Measurements from ENCODE around the gene ANKRD31. TPM values are rescaled to one million over a fixed set of nuclear protein-coding genes. Genes with fewer than 3 reads are reported as not detected.

ANKRD31 gene
- polyA plus RNA-seq, 1 experiment = 0.02 TPM

- Histone ChIP-seq H3K27me3 (ENCODE audit: control insufficient read depth, insufficient read depth, low read length) (no peaks in the 10 kb centered on the region), H3K4me3 (ENCODE audit: low read depth, low read length) (no peak overlapping the region), H3K36me3 (ENCODE audit: control insufficient read depth, insufficient read depth, low read length) (peaks cover 3% of the 10 kb centered on the region)
- ChIA-PET POLR2A (no interaction called here), CTCF (interaction anchor here (1.8 kb wide), 1 partner anchor 9 kb away, joined by 11 read pairs; no protein-coding TSS in a partner anchor)
- TF ChIP-seq CTCF (IDR thresholded peaks at IDR 0.05; ENCODE audit: insufficient read depth, low read depth, low read length) = no peak
- DNase-seq (ENCODE audit: low read depth) = no peak
These were observed 195.7 kb downstream of the ANKRD31 start for GRCh38 chr5:75040973-75041372.

- Histone ChIP-seq H3K27me3 (ENCODE audit: control insufficient read depth, insufficient read depth, low read length) (no peaks in the 10 kb centered on the region), H3K4me3 (ENCODE audit: low read depth, low read length) (no peak overlapping the region), H3K36me3 (ENCODE audit: control insufficient read depth, insufficient read depth, low read length) (peaks cover 2% of the 10 kb centered on the region; the same call in 1 of the 2 replicates)
- POLR2A ChIA-PET = no interaction called here
- peak; percentile 67 for DNase-seq (ENCODE audit: low read depth)
- CTCF ChIA-PET = interaction anchor here (0.6 to 1.4 kb wide), 2 partner anchors 17 to 112 kb away, joined by 3 read pairs; no protein-coding TSS in a partner anchor
- TF ChIP-seq CTCF (IDR thresholded peaks at IDR 0.05; ENCODE audit: insufficient read depth, low read depth, low read length) = no peak
These were observed 199.6 kb downstream of the ANKRD31 start for GRCh38 chr5:75037106-75037505.

GRCh38 chr5:75034137-75034739 lies 202.4 kb downstream of the ANKRD31 start:
- ChIA-PET CTCF (interaction anchor here (1.2 to 1.6 kb wide), 3 partner anchors 12 to 99 kb away, joined by 3 to 8 read pairs (median 3); no protein-coding TSS in a partner anchor), POLR2A (no interaction called here)
- Histone ChIP-seq H3K4me3 (ENCODE audit: low read depth, low read length) (no peak overlapping the region), H3K27me3 (ENCODE audit: control insufficient read depth, insufficient read depth, low read length) (no peaks in the 10 kb centered on the region), H3K36me3 (ENCODE audit: control insufficient read depth, insufficient read depth, low read length) (peaks cover 5% of the 10 kb centered on the region; the same call in 1 of the 2 replicates)
- no peak for DNase-seq (ENCODE audit: low read depth)
- TF ChIP-seq CTCF (IDR thresholded peaks at IDR 0.05; ENCODE audit: insufficient read depth, low read depth, low read length) = no peak

GRCh38 chr5:75031366-75031765 lies 205.3 kb downstream of the ANKRD31 start:
- POLR2A ChIA-PET = no interaction called here
- TF ChIP-seq CTCF (IDR thresholded peaks at IDR 0.05; ENCODE audit: insufficient read depth, low read depth, low read length) = no peak
- H3K4me3 ChIP-seq (ENCODE audit: low read depth, low read length) = no peak overlapping the region
- no peak for DNase-seq (ENCODE audit: low read depth)
- CTCF ChIA-PET = no interaction called here
- H3K27me3 ChIP-seq (ENCODE audit: control insufficient read depth, insufficient read depth, low read length) = no peaks in the 10 kb centered on the region
- peaks cover 5% of the 10 kb centered on the region; the same call in 1 of the 2 replicates for H3K36me3 ChIP-seq (ENCODE audit: control insufficient read depth, insufficient read depth, low read length)

GRCh38 chr5:75028090-75028489 lies 208.6 kb downstream of the ANKRD31 start:
- Histone ChIP-seq H3K4me3 (ENCODE audit: low read depth, low read length) (no peak overlapping the region), H3K36me3 (ENCODE audit: control insufficient read depth, insufficient read depth, low read length) (peaks cover 2% of the 10 kb centered on the region; the same call in 1 of the 2 replicates), H3K27me3 (ENCODE audit: control insufficient read depth, insufficient read depth, low read length) (no peaks in the 10 kb centered on the region)
- ChIA-PET POLR2A (no interaction called here), CTCF (interaction anchor here (0.6 to 1.9 kb wide), 3 partner anchors 22 to 93 kb away, joined by 3 to 5 read pairs (median 5); no protein-coding TSS in a partner anchor)
- TF ChIP-seq CTCF (IDR thresholded peaks at IDR 0.05; ENCODE audit: insufficient read depth, low read depth, low read length) = no peak
- no peak for DNase-seq (ENCODE audit: low read depth)

All from BJ (cell line).